ENCODE data around the gene MATR3.
"Not testable (repeated sequence)": the region's sequence is repeated elsewhere in the genome, so short reads cannot be mapped to it uniquely, and the experiment has no call there.

MATR3 gene

DNA sequence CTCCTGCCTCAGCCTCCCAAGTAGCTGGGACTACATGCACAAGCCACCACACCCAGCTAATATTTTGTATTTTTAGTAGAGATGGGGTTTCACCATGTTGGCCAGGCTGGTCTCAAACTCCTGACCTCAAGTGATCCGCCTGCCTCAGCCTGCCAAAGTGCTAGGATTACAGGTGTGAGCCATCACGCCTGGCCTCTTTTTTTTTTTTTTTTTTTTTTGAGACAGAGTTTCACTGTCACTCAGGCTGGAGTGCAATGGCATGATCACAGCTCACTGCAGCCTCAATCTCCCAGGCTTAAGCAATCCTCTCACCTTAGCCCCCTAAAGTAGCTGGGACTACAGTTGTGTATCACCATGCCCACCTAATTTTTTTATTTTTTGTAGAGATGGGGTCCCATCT is 22.8 kb upstream of the MATR3 start:
- intact Hi-C loops (cut with DNase I); DNase-seq: not testable (repeated sequence)

DNA sequence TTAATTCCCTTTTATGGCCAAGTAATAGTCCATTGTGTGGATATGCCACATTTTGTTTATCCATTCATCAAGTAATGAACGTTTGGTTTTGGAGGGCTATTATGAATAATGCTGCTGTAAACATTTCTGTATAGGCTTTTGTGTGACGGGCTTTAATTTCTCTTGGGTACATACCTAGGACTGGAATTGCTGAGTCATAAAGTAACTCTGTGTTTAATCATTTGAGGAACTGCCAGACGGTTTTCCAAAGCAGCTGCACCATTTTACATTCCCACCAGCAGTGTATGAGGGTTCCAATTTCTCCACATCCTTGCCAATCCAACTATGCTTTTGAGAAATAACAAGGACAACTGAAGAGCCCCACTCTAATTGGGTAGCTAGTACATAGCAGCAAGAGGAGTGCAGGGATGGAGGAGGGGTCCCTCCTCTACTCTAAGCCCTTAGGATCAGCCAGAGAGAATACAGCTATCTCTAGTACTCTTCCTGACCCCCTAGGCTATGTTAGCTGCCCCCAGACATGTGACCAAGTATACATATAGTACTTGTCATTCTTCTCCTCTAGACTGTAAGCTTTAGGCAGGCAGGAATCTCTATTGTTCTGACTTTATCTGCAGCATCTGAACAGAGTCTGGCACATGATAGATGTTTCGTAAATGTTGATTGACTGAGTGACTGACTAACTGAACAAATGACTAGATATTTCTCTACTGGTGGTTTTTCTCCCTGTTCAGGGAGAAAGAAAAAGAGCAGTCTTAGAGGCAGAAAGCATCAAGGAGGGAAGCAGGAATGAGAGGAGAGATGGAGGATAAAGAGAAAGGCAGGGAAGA is 22.1 kb upstream of the MATR3 start:
- DNase-seq: no peak
- intact Hi-C loops (cut with DNase I): no loop called here

DNA sequence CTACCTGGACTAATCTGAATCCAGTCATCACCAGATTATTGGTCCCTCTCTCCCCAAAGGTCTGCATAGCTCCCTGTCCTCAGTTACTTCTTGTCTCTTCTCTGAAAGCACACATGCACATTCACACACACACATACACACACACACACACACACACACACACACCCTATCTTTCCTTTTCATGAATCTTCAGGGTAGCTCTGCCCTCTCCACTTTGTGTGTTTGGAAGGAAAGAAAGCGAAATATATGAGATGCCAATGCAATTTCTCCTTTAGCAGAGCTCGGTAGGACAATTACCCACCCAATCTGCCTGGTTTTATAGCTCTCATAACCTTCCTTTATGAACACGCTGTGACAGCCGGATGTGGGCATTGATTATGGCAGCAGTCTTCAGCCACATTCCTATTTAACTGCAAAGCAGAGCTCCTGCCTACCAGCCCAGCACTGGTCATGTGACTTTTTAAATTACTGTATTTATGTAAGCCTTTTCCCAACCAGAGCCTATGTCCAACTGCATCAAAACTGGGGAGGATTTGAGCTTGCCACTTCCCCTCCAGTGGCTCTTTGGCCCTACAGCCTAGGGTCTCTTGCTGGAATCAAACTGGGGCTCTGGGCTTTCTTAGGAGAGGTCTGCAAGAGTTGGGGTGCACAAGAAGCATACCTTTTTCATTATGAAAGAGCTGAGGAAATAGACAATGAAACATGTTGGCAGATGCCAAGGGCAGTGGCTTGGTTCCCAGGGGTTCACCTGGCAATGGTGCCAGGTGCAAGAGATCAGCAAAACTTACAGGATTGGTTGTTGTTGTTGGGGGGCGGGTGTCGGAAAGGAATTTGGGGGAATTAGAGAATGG is 20.8 kb upstream of the MATR3 start:
- intact Hi-C loops (cut with DNase I): no loop called here
- DNase-seq: peak in 2 of 42 donors; percentile 12 to 44

DNA sequence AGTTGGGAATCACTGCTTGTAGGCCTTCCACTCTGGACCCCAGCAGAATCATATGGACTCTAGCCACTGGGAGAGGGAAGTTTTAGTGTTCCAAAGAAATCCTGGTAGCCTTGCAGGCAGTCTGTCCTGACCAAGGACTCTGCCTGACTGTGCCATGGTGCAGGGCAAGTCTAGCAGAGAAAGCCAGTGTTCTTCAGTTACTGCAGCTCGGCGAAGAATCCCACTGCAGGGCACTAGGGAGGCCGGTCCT is 20.3 kb upstream of the MATR3 start:
- intact Hi-C loops (cut with DNase I): no loop called here
- DNase-seq: no peak

DNA sequence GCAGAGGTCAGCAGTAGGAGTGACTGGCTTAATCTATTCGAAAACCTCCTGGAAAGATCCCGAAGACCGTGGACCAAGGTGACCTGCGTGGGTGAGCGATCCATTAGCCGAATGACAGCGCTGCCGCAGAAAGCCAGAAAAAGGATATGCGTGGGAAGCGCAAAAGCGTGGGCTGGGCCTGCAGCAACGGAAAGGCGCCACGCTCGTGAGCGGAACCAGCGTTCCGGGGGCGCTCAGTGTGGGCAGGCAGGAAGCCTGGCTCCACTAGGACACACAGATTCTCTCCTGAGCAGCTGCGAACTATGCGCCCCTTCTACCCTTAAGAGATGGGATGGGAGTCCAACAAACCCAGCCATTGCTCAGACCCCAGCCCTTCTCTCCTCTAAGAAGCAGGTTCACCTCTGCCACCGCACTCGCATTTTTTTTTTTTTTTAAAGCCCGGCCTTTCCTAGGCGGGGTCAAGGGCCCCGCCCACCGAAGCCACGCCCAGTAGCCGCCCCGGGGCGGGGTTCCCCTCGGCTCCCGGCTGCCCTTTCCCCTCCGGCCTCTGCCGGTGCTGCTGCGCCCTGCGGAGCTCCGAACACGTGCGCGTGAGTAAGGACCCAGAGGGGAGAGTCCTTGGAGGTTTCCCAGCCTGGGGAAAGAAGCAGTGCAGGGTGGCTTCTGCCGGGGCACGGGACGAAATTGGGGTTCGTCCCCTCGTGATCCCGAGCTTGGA is 19.8 kb upstream of the MATR3 start:
- intact Hi-C loops (cut with DNase I): no loop called here
- peak; percentile 48 to 93 (median 86) for DNase-seq

DNA sequence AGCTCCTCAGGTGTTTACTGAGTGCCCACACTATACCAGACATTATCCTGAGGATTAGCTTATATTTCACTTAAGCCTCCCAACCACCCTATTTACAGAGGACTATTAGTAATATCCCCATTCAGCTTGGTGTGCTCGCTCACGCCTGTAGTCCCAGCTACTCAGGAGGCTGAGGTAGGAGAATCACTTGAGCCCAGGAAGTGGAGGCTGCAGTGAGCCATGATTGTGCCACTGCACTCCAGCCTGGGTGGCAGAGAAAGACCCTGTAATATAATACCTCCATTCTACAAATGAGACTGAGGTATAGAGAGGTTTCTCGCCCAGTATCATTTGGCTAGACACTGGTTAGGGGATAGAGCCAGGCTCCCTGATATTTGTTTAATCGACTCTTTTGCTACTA is 18.0 kb upstream of the MATR3 start:
- no peak for DNase-seq
- intact Hi-C loops (cut with DNase I): no loop called here

DNA sequence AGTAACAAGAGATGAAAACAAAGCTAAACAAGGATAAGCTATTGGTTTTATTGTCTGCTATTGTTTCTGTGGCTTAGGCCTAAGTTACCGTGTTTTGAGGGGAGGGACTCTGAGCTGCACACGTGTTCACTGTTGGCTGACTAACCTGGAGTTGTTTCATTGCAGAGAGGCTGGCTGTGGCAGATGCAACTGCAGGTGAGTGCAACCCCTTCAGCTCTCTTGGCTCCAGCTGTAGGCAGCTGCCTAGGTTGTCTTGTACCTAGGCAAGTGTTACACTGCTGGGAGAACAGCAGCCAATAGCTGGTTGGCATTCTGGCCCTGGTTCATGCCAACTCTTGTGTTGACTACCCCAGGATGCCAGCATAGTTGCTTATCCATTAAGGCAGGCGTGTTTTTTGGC is 17.6 kb upstream of the MATR3 start:
- intact Hi-C loops (cut with DNase I): no loop called here
- DNase-seq: no peak

DNA sequence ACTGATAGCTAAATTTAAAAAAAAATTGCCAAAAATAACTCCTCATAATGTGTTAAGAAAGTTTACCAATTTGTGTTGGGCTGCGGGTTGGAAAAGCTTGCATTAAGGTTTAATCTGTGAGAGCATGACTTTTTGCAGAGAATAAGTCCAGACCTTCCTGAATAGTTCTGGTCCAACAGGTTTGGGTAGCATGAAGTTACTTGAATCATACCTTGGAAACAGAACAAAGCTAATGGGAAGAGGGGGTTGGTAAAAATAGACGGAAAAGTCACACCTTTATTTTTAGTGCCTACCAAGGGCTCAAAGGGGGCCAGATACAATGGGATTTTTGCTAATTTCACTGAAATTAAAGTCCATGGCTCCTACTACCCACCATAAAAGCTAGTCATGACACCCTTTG is 17.1 kb upstream of the MATR3 start:
- no peak for DNase-seq
- intact Hi-C loops (cut with DNase I): no loop called here

DNA sequence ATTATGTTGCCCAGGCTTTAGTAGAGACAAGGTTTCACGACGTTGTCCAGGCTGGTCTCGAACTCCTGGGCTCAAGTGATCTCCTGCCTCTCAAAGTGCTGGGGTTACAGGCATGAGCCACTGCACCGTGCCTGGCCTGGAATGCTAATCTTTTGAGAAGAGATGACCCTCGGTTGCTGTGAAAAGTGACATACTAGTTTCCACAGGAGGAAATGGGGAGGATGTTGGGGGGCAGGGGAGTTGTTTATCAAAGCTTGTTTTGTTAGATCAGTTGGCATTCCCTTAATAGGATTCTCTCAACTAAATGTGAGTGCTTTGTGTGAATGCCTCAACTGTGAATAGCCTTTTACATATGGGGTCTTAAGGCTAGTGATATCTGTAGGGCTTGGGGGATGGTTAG is 16.4 kb upstream of the MATR3 start:
- intact Hi-C loops (cut with DNase I): no loop called here
- peak in 18 of 42 donors; percentile 18 to 71 (median 40) for DNase-seq

DNA sequence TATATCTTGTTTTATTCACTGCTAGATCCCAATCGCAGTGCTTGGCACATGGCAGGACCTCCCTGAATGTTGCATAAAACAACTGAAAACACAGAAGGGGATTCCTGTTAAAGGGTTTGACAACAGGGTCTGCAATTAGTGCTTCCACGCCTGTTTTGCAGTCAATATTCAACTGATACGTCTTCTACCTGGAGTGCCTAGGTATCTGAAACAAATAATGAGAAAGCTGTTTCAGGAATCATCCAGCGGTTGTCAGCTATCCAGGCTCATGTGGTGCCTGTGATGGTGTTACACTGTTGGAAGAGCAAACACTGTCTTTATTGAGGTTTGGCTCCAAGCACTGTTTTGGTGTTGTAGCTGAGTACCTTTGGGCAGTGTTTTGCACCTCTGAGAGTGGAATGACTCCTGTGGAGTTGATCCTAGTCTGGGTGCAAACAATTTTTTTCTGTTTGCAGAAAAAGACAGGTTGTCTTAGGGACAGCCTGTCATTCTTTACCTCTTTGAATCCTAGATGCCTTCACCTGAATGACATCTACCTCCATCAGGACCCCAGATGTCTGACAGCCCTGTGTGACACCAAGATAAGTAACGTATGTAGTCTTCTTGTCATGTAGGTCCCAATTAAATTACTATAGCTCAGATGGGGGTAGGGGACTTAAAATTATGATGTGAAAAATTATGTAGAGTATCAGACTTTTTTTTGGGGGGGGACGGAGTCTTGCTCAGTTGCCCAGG is 14.8 kb upstream of the MATR3 start:
- intact Hi-C loops (cut with DNase I): no loop called here
- no peak for DNase-seq

DNA sequence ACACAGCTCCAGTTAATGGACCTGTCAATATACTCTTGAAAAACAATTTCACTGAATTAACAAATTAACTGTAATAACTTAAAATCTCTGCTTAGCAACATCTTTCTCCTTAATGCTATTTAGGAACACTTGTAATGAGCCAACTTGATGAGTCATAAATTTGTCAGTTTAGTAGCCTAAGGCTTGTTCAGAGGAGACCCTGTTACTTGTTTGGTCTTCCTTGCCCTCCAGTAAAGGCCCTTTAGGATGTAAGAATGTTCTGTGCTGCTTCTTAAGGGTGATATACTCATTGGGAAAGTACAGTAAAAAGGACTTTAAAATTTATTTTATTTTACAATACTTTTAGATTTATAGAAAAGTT is 11.4 kb upstream of the MATR3 start:
- DNase-seq: no peak
- intact Hi-C loops (cut with DNase I): no loop called here

DNA sequence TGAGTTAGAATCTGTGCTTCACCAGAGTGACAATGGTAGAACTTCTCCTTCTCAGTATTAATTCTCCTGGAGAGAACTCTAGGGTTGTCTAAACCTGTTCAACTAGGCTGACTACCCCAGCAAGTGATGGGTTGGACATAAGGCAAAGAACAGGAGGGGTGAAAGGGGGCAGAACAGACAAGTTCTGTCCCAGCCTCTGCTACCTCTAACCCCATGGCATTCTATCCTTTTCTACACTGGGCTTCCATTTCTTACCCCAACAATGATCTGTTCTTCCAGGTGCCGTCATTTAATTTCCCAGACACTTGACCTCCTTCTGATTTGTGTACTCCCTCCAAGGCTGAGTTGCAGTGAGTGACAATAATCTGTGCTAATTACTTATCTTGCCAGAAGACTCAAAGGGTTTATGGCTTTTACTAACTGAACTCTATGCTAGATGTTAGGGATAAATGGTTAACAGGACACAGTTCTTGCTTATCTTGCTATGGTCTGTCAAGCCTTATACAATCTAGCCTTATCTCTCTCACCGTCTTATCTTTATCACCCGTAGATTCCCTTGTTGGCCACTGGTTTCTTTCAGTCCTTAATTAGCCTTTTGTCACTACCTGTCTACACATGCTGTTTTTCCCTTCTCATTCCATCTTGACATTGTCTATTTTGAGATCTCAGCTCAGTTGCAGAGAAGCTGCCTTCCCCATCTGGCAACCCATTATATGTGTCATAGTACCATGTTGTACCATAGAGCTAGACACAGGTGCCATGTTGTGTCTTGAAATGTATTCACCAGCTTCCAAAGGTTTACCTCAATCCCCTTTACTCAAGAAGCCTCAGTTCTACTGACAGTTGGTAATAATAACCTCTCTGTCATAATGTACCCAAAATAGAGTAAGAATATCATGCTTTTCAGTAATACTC is 10.0 kb upstream of the MATR3 start:
- no peak for DNase-seq
- intact Hi-C loops (cut with DNase I): no loop called here

DNA sequence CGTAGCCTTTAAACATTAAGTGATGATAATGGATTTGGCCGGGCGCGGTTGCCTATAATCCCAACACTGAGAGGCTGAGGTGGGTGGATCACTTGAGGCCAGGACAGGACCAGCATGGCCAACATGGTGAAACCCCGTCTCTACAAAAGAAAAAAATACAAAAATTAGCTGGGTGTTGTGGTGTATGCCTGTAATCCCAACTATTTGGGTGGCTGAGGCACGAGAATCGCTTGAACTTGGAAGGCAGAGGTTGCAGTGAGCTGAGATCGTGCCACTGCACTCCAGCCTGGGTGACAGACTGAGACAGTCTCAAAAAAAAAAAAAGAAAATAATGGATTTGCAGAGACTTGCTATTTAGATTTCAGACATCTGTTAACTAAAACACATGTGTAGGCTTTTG is 9.2 kb upstream of the MATR3 start:
- intact Hi-C loops (cut with DNase I): no loop called here
- no peak for DNase-seq

DNA sequence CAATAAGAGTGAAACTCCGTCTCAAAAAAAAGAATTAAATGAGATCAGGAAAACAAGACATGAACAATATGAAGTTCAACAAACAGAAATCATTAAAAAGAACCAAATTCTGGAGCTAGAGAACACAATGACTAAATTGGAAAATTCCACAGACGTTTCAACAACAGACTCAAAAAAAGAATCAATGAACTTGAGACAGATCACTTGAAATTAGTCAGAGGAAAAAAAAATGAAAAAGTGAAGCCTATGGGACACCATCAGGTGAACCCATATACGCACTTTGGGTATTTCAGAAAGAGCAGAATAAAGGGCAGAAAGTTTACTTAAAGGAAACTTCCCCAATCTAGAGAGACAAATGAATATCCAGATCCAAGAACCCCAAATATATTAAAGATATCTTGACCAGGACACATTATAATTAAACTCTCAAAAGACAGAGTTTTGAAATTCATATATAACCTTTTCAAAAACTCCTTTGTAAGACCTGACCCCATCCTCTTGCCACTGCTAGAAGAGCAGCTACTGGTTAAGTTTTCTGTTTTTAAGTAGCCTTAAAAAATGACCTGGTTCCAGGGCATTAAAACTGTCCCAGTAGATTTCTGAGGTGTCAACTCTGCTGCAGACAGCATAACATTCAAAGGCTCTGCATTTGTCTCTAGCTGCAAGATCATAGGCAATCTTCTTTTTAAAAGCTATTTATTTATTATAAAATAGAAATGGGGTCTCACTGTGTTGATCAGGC is 7.7 kb upstream of the MATR3 start:
- intact Hi-C loops (cut with DNase I): no loop called here

DNA sequence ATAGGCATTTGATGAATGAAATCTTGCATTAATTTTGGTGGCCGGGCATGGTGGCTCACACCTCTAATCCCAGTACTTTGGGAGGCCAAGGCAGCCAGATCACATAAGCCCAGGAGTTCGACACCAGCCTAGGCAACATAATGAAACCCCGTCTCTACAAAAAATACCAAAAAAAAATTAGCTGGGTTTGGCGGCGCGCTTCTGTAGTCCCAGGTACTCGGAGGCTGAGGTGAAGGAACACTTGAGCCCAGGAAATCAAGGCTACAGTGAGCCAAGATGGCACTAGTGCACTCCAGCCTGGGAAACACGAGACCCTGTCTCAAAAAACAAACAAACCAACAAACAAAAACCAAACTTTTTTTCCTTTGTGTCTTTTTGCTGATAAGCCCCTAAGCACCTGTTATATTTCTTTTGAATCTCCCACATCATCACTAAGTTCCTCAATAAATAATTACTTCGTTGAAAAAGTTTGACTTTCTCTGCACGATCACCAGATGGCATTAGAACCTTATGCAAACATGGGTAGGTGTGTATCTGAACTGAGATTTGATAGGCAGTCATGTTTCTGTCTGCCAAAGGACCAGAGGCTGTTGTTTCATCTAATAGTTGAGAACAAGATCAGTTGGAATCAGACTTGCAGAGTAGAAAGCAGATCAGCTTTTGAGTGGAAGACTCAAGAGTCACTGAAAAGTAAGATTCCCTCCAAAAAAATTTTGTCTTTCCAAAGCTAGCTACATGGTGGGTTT is 5.5 kb upstream of the MATR3 start:
- intact Hi-C loops (cut with DNase I): no loop called here
- DNase-seq: no peak

More for the DNA sequence above, 7.7 kb upstream of the MATR3 start:
- no peak for DNase-seq

DNA sequence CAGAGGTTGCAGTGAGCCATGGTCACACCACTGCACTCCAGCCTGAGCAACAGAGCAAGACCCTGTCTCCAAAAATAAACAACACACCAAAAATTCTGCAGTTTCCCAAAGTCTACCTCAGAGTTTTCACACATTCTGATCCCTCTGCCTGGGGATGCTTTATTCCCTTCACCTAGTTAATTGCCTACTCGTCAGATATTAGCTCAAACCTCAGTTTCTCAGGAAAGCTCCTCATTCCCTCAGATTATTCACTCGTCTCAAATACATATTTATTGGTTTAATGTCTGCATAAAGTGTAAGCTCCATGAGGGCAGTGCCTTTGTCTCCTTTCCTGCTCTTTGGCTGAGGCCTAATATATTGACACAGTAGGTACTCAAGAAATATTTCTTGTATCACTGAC is 2.5 kb upstream of the MATR3 start:
- intact Hi-C loops (cut with DNase I): no loop called here

DNA sequence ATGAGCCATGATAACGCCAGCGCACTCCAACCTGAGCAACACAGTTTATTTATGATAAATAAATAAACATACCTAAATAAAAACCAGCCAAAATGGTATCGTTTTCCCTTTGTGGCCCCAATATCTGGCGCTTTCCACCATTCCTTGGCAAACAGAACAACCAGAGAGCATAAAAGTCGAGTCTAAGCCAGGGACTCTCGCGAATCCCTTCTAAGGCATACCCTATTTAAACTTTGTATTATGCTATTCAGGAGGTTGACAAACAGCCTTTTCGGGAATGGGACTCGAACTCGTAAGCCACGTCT is 386 bp upstream of the MATR3 start:
- DNase-seq: no peak
- intact Hi-C loops (cut with DNase I): no loop called here

More for the DNA sequence above, 2.5 kb upstream of the MATR3 start:
- DNase-seq: no peak
